Stomach (tissue), 9 donors: ENCODE data around the gene MARCHF2. TPM values are rescaled to one million over a fixed set of nuclear protein-coding genes. Genes with fewer than 3 reads are reported as not detected.

Experiments used
- DNase-seq, 2 donors: peaks; one replicate each; pipeline versions ENCODE4 v3.0.0 to v3.0.0-alpha.2; 2013 to 2019
- H3K27ac ChIP-seq, 5 donors: fragments of 200-600 bp in 4 of 5; sonication (generic) in 4 of 5; one replicate each; pipeline ENCODE4 v1.5.1; 2013 to 2019; ENCODE audit warnings: mild to moderate bottlenecking in 1 of 5, moderate library complexity in 1 of 5
- H3K27me3 ChIP-seq, 3 donors: fragments of 200-600 bp; sonication (generic); one replicate each; pipeline ENCODE4 v1.5.1; 2017 to 2019; ENCODE audit warnings: mixed run types in 1 of 3
- H3K36me3 ChIP-seq, 4 donors: fragments of 200-600 bp; sonication (generic); 1 replicate in 3 of 4; 2 replicates in 1 of 4; pipeline ENCODE4 v1.5.1; 2016 to 2019
- H3K4me1 ChIP-seq, 4 donors: fragments of 200-600 bp; sonication (generic); one replicate each; pipeline ENCODE4 v1.5.1; 2016 to 2019
- H3K4me3 ChIP-seq, 4 donors: fragments of 200-600 bp; sonication (generic) in 3 of 4; one replicate each; pipeline ENCODE4 v1.5.1; 2016 to 2019; ENCODE audit warnings: mild to moderate bottlenecking in 1 of 4
- H3K9me3 ChIP-seq, 4 donors: fragments of 200-600 bp; sonication (generic); one replicate each; pipeline ENCODE4 v1.5.1; 2016 to 2019
- CTCF ChIP-seq, 7 experiments: fragments of 450-650 bp in 4 of 7; fragments of 200-600 bp in 3 of 7; sonication (generic) in 3 of 7; IDR thresholded peaks; one replicate each; pipeline ENCODE4 v1.5.1; 2016 to 2019; ENCODE audit warnings: antibody characterized with exemption in 7 of 7, control low read depth in 2 of 7, mild to moderate bottlenecking in 1 of 7
- EP300 ChIP-seq: sonication (generic); formaldehyde crosslinking; IDR thresholded peaks from one replicate; pipeline ENCODE4 v1.6.1; 2017; ENCODE audit warnings: antibody characterized with exemption
- POLR2A ChIP-seq, 4 donors: fragments of 450-650 bp; IDR thresholded peaks; one replicate each; pipeline ENCODE4 v1.6.1; 2016; ENCODE audit warnings: antibody characterized with exemption in 4 of 4, control low read depth in 2 of 4, mild to moderate bottlenecking in 1 of 4, moderate library complexity in 1 of 4
- POLR2AphosphoS5 ChIP-seq, 3 donors: sonication (generic); formaldehyde crosslinking; IDR thresholded peaks; one replicate each; pipeline ENCODE4 v1.6.1; 2016; ENCODE audit warnings: antibody characterized with exemption in 3 of 3
- WGBS, 5 donors: extraction: QIAGEN DNeasy Blood & Tissue Kit in 3 of 5; methylation state at CpG; one replicate each; pipeline versions ENCODE4 v1.1.5 to v1.1.7; 2013 to 2018; 5-methylcytosine and 5-hydroxymethylcytosine counted together
- intact Hi-C: fragments of 100-400 bp; cut with DNase I; formaldehyde crosslinking; loops from one replicate; pipeline ENCODE4 v1.15.1; 2023; ENCODE audit warnings: low total_unique reads
- polyA plus RNA-seq, 3 donors: library from polyadenylated mRNA; stranded (reverse); fragments of 200-250 nt; gene quantifications; one replicate each; pipeline ENCODE4 v1.2.3, GENCODE V29; 2013
- total RNA-seq, 5 donors: library from RNA; depleted of rRNA; stranded (reverse); fragments of >200 nt; gene quantifications; one replicate each; pipeline versions ENCODE4 v1.1.0 to v1.2.3, GENCODE V29; 2014 to 2016
- donor health status: healthy with polysubstance abuse.
- donor health status: Bipolar disorder and iron deficiency.
- donor health status: healthy.

The MARCHF2 gene
- total and polyA plus RNA-seq, 8 donors = 23.5 to 98.2 (median 35.8) TPM

- intact Hi-C loops = no loop called here
Observed at GRCh38 chr19:8426283-8426682, 13.2 kb downstream of the MARCHF2 start.

DNA sequence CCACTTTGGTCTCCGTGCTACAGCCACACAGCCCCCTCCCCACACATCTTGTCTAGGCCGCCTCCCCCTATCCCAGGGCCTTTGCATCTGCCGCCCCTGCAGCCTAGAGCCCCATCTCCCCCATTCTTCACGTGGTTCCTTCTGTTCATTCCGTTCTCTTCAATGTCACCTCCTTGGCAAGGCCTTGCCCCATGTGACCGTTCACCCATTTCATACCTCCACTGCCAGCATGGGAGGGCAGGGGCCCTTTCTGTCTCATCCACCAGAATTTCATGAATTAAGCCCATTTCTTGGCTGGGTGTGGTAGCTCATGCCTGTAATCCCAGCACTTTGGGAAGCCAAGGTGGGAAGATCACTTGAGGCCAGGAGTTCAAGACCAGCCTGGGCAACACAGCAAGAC, 15.9 kb downstream of the MARCHF2 start:
- H3K27me3 ChIP-seq = no peaks in the 10 kb centered on the region
- H3K4me3 ChIP-seq = no peak overlapping the region
- no peaks in the 10 kb centered on the region for H3K9me3 ChIP-seq
- TF ChIP-seq POLR2AphosphoS5 (IDR thresholded peaks at IDR 0.05) (no peak), EP300 (no peak), POLR2A (IDR thresholded peaks at IDR 0.05) (no peak), CTCF (IDR thresholded peaks at IDR 0.05) (no peak)
- DNase-seq = no peak
- H3K36me3 ChIP-seq = peaks cover 5 to 69% (median 46%) of the 10 kb centered on the region in 4 donors
- H3K27ac ChIP-seq = no peak overlapping the region
- H3K4me1 ChIP-seq = peaks cover 3 to 14% (median 9%) of the 10 kb centered on the region in 4 donors
- intact Hi-C loops = no loop called here
- WGBS, 5 donors = 92 to 97% (median 95%) methylated on average over 6 of the region's 6 CpGs

More at GRCh38 chr19:8426283-8426682, 13.2 kb downstream of the MARCHF2 start:
- Histone ChIP-seq H3K9me3 (no peaks in the 10 kb centered on the region), H3K4me1 (peaks cover 18 to 34% (median 21%) of the 10 kb centered on the region in 4 donors), H3K27ac (no peak overlapping the region), H3K27me3 (no peaks in the 10 kb centered on the region), H3K4me3 (no peak overlapping the region), H3K36me3 (peaks cover 5 to 61% (median 48%) of the 10 kb centered on the region in 4 donors)
- DNase-seq = no peak
- WGBS, 5 donors = 94 to 98% (median 96%) methylated on average over 7 of the region's 7 CpGs
- TF ChIP-seq CTCF (IDR thresholded peaks at IDR 0.05) (no peak), POLR2A (IDR thresholded peaks at IDR 0.05) (no peak), POLR2AphosphoS5 (IDR thresholded peaks at IDR 0.05) (no peak), EP300 (no peak)

DNA sequence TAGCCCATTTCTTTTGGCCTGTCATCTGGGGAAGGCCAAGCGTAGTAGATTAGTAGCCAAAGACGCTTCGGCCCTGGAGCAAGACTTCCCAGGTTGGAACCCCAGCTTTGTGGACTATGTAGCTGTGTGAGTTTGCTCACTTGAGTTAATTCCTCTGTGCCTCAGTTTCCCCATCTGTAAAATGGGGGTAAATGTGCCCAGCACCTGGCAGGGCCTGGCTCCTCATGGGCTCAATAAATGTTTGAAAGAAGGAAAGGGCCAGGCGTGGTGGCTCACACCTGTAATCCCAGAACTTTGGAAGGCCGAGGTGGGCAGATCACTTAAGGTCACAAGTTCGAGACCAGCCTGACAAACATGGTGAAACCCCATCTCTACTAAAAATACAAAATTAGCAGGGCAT, 16.7 kb downstream of the MARCHF2 start:
- no peak overlapping the region for H3K27ac ChIP-seq
- intact Hi-C loops = no loop called here
- H3K4me1 ChIP-seq = peaks cover 0 to 13% (median 7%) of the 10 kb centered on the region in 4 donors
- no peaks in the 10 kb centered on the region for H3K27me3 ChIP-seq
- H3K4me3 ChIP-seq = no peak overlapping the region
- 90 to 99% (median 95%) methylated on average over 6 of the region's 6 CpGs for WGBS, 5 donors
- TF ChIP-seq POLR2A (IDR thresholded peaks at IDR 0.05) (no peak), POLR2AphosphoS5 (IDR thresholded peaks at IDR 0.05) (no peak), EP300 (no peak), CTCF (IDR thresholded peaks at IDR 0.05) (no peak)
- DNase-seq = no peak
- peaks cover 5 to 62% (median 46%) of the 10 kb centered on the region in 4 donors for H3K36me3 ChIP-seq
- no peaks in the 10 kb centered on the region for H3K9me3 ChIP-seq

DNA sequence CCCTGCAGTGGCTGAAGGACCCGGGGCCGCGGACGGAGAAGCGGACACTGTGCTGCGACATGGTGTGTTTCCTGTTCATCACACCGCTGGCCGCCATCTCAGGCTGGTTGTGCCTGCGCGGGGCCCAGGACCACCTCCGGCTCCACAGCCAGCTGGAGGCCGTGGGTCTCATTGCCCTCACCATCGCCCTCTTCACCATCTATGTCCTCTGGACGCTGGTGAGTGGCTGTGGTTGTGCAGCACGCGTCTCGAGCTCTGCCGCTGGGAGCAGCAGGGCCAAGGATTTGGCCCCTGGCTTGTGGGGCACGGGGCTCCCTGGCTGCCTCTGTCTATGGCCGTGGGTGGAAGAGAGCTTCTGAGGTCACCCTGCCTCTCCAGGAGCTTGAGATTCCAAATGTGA, 17.5 kb downstream of the MARCHF2 start:
- 91 to 95% (median 95%) methylated on average over 14 to 20 of the region's 20 CpGs for WGBS, 5 donors
- no peaks in the 10 kb centered on the region for H3K9me3 ChIP-seq
- intact Hi-C loops = no loop called here
- no peak overlapping the region for H3K27ac ChIP-seq
- no peak overlapping the region for H3K4me3 ChIP-seq
- peaks cover 5 to 62% (median 48%) of the 10 kb centered on the region in 4 donors for H3K36me3 ChIP-seq
- H3K27me3 ChIP-seq = no peaks in the 10 kb centered on the region
- DNase-seq = no peak
- no peak for TF ChIP-seq EP300
- TF ChIP-seq POLR2AphosphoS5 (IDR thresholded peaks at IDR 0.05) = no peak
- no peak for TF ChIP-seq POLR2A (IDR thresholded peaks at IDR 0.05)
- TF ChIP-seq CTCF (IDR thresholded peaks at IDR 0.05) = no peak
- peaks cover 0 to 13% (median 7%) of the 10 kb centered on the region in 4 donors for H3K4me1 ChIP-seq
